Stimulated activated CD8-positive, alpha-beta memory T cell treated with anti-CD3 and anti-CD28 coated beads, Interleukin-7, amount 100 ng/mL, for 1 hour (primary cell): ENCODE results near the gene STK17A.

ENCODE experiments used
- DNase-seq, 2 donors: peaks; one replicate each; pipeline ENCODE4 v3.0.0-alpha.2; 2020; ENCODE audit warnings: low read depth in 2 of 2

STK17A gene

GRCh38 chr7:43582503-43583423 is at the start of gene STK17A:
STK17A (plus strand) TSS chr7:43583108; CDS start chr7:43583244, 136 bp downstream.
- DNase-seq: peak; percentile 87 to 94

DNA sequence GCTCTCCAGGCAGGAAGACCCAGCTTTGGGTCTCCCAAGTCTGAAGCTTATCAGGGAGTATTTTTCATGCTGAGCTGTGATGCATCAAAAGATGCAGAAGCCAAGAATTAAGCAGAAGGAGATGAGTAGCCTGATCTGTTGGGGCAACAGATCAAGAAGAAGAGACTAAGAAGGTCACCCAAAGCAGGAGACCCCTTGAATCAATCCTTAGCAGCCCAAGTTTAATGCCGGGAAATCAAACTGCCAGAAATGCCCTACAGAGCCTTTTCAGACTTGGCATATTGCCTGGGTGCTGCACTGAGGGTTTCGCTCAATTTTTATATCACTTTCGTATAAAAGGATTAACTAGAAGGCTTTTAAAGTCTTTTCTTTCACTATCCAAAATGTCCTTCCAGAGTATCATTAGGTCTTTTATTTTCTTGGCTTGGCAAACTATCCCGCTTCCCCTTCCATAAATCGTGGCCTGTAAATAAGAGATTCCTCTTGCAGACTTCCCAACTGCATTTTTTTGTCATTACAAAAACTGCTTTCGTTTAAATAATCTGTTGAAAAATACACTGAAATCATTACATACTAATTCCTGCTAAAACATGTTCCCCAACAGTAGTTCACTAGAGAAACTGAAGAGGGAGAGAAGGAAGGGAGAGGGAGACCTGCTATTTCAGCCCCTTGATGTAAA is 49.0 kb upstream of the STK17A start:
- DNase-seq: no peak

- DNase-seq: no peak
Measured at GRCh38 chr7:43535031-43535451, 47.9 kb upstream of the STK17A start.

DNA sequence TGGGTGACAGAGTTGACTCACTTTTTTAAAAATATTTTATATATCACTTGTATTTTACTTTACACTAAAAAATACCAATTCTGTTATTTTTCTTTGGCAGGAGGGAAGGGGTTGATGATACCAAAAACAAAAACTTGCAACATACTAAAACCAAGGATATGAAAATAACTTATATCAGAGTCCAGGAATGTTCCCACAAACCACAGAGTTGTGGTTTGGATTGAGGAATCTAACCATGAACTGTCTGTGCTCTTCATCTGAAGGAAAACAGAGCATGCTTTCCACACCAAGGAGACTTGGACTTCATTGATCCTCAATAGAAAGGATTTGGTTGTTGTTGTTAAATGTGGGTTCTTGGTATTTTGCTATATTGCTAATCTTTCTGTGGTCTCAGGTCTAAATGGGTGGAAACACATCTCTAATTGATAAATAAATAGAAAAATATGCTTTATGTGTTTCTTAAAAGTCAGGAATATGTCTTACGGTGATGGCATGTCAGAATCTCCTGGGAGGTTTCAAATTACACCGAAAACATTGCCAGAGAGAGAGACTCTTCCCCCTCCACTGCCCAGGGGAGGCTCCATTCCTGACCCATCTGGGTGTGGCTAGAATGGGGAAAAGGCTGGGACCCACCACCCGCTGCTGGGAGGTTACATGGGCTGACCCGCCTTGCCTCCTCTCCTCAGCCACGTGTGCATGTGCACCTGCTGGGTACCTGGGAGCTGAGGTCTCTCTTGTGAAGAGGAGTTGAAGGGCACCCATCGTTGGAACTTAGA is 46.9 kb upstream of the STK17A start:
- DNase-seq: no peak

DNA sequence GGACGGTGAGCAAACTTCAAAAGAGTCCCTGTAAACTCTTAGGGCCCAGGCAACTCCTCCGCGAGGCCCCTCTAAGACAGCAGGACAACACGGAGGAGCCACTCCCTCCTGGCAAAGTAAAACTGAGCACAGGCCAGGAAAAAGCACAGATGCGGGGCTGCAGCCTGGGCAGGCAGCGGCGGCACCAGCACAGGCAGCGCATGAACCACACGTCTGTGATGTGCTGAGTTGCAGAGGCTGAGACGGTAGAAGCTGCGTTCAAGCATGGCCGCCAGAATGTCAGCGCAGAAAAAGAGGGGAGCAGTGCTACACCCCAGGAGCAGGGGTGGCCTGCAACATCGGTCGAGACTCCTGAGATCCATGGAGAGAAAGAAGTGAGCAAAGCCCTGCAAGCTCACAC is 46.1 kb upstream of the STK17A start:
- no peak for DNase-seq

- DNase-seq: no peak
Measured at GRCh38 chr7:43537765-43538403, 45.0 kb upstream of the STK17A start.

DNA sequence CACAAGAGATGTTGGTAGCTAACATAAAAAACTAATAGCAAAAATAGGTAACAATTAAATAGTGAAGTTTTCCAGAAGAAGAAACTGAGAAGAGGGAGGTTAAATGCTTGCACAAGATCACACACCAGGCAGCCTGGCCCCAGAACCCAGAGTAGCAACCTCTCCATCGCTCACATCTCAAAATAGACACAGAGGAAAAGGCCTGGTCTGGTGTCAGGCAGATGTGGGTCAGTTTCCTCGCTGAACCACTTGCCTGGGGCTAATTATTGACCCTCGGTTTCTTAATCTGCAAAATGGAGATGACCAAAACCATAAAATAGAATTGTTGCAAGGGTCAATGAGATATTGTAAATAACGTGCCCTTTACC is 44.5 kb upstream of the STK17A start:
- no peak for DNase-seq

DNA sequence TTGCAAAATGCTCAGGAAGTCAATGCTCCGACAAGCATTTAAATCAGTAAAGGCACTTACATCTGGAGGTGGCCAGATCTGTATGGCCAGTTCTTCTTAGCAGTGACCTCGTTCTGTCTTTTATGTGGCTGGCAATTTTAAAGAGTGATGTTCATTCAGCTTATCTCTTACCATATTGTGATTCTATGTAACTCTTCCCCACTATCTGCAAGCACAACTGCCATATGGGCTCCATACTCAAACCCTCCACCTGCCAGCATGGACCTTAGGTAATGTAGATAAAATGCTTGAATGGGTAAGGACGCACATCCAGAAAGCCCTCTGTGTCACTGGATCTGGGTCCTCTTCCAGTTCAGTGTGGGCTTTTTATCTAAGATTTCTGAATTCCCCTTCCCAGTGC is 42.4 kb upstream of the STK17A start:
- DNase-seq: no peak

DNA sequence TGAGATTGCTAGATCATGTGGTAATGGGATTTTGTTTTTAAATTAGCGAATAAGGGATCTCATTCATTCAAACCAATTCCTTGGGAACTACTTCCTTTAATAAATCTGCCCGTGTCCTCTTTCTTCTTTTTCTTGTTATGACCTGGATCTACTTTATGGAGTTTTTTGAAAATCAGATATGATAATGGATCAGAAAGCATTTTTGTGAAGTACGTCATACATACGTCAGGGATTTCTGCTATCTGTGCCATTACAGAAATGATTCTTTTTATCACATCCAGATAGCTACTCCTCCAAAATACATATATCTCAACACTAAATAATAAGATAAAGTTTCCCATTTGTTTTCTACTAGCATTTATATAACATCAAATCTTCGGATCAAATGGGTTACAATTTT is 40.2 kb upstream of the STK17A start:
- DNase-seq: no peak

- no peak for DNase-seq
Measured at GRCh38 chr7:43546231-43546630, 36.7 kb upstream of the STK17A start.

DNA sequence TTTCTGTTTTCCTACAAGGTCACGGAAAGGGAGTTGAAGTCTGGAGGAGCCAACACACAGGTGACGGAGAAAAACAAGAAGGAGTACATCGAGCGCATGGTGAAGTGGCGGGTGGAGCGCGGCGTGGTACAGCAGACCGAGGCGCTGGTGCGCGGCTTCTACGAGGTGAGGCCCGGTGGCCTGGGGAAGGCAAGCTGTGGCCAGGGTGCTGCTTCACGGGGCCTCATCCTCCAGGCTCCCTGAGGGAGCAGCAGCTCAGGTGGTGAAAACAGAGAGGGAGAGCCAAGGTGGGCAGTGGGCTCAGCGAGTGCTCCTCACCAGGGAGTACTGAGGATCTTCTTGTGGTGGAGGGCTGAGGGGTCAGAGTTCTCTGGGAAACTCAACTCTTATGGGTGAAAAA is 32.5 kb upstream of the STK17A start:
- no peak for DNase-seq

DNA sequence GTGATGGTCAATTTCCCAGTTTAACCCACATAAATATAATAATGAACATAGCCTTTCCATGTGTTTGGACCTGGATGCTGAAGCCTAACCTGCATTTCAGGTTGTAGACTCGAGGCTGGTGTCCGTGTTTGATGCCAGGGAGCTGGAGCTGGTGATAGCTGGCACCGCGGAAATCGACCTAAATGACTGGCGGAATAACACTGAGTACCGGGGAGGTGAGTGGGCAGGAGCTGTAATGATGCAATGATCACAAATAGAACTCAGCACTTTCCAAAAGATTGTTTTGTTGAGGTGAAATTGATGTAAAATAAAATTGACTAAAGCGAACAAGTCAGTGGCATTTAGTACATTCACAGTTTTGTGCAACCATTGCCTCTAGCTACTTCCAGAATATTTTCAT is 30.8 kb upstream of the STK17A start:
- DNase-seq: no peak

GRCh38 chr7:43553999-43554398 is 28.9 kb upstream of the STK17A start:
- no peak for DNase-seq

GRCh38 chr7:43554423-43554822 is 28.5 kb upstream of the STK17A start:
- DNase-seq: no peak

- DNase-seq: no peak
Measured at GRCh38 chr7:43557831-43558495, 24.9 kb upstream of the STK17A start.

GRCh38 chr7:43559171-43559945 is 23.6 kb upstream of the STK17A start:
- no peak for DNase-seq

DNA sequence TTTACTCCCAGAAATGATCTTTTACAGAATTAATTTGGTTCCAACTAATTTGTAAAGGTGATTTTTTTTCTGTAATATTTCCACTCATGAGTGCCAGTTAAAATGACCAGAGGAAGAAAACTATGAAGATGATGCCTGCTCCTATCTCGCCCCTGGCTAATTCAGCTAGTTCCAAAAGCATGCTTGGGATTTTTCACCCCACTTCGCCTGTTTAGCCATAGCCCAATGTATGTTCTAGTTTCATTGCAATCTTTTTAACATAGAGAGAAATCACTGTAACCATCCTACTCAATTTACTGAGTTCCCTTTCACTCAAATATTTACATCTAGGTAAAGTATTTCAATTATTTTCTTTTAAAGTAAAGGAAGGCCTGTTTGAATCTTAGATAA is 23.0 kb upstream of the STK17A start:
- DNase-seq: no peak

GRCh38 chr7:43560742-43561330 is 22.1 kb upstream of the STK17A start:
- no peak for DNase-seq

- no peak for DNase-seq
Measured at GRCh38 chr7:43562383-43562782, 20.5 kb upstream of the STK17A start.

- no peak for DNase-seq
Measured at GRCh38 chr7:43565786-43566185, 17.1 kb upstream of the STK17A start.
